MM.1S (cell line): ENCODE results near the gene GALNT12.

Experiments used
- EZH2 ChIP-seq: fragments of 300-600 bp; sonication (generic); optimal IDR thresholded peaks from 2 replicates; pipeline ENCODE3; 2017; ENCODE audit warnings: low read depth, mild to moderate bottlenecking, antibody characterized with exemption, low read length, mixed read lengths
- TF ChIP-seq, protein P1 (sequence below): fragments of 300-600 bp; sonication (generic); IDR thresholded peaks from 2 replicates; pipeline ENCODE4 v1.5.1; 2016; ENCODE audit warnings: antibody characterized with exemption, low read length, mixed read lengths

DNA sequence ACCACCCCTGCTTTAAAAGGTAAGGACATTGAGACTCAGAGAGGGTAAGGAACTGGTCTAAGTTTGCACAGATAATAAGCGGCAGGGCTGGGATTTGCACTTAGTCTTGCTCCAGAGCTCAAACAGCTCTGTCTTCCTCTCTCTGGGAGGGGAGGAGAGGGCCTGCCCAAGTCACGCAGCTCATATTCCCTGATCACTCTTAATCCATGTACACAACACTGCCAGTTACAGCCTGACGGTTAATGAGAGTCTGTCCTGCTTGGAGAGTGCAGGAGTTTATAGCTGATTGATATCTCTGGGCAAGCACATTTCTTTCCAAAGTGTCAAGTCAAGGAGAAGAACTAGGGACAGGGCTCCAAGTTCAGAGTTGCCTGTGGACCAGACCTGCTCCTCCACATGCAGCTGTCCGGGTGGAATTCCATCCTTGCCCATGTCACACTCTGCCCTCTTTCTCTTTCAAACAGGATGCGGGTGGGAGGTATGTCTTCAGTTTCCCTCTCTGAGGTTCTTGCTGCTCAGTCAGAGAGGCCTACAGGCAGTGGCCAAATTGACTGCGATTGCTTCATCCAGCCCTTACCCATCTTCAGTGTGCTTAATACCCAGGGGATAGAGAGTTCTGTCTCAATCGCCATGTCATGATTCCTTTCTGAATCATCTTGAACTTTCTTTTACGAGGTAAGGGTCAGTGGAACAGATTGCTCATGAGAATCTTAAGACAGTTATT is 54.5 kb downstream of the GALNT12 start:
- TF ChIP-seq, protein P1, sequence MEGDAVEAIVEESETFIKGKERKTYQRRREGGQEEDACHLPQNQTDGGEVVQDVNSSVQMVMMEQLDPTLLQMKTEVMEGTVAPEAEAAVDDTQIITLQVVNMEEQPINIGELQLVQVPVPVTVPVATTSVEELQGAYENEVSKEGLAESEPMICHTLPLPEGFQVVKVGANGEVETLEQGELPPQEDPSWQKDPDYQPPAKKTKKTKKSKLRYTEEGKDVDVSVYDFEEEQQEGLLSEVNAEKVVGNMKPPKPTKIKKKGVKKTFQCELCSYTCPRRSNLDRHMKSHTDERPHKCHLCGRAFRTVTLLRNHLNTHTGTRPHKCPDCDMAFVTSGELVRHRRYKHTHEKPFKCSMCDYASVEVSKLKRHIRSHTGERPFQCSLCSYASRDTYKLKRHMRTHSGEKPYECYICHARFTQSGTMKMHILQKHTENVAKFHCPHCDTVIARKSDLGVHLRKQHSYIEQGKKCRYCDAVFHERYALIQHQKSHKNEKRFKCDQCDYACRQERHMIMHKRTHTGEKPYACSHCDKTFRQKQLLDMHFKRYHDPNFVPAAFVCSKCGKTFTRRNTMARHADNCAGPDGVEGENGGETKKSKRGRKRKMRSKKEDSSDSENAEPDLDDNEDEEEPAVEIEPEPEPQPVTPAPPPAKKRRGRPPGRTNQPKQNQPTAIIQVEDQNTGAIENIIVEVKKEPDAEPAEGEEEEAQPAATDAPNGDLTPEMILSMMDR = no peak
- TF ChIP-seq EZH2 = no peak
